Measurements from ENCODE around the gene ARHGAP27.
"Not testable (repeated sequence)": the region's sequence is repeated elsewhere in the genome, so short reads cannot be mapped to it uniquely, and the experiment has no call there.

GRCh38 chr17:45446872-45447625 lies 14.4 kb upstream of the ARHGAP27 start:
- TF ChIP-seq SPI1, POLR2A (IDR thresholded peaks at IDR 0.05; ENCODE audit: low read depth, low read length): not testable (repeated sequence)

Data from GM12891 (cell line).